Loucy (cell line): ENCODE measurements around the gene ARHGDIB.

ENCODE experiments used
- EZH2phosphoT487 ChIP-seq: fragments of 200-600 bp; IDR thresholded peaks from 2 replicates; pipeline ENCODE4 v1.6.1; 2018; ENCODE audit warnings: antibody characterized with exemption, mild to moderate bottlenecking, moderate library complexity, borderline replicate concordance
- TF ChIP-seq, protein P1 (sequence below): fragments of 200-600 bp; sonication (generic); conservative IDR thresholded peaks from 2 replicates; pipeline ENCODE4 v1.5.1; 2014; ENCODE audit warnings: mild to moderate bottlenecking, antibody characterized with exemption, low read length

DNA sequence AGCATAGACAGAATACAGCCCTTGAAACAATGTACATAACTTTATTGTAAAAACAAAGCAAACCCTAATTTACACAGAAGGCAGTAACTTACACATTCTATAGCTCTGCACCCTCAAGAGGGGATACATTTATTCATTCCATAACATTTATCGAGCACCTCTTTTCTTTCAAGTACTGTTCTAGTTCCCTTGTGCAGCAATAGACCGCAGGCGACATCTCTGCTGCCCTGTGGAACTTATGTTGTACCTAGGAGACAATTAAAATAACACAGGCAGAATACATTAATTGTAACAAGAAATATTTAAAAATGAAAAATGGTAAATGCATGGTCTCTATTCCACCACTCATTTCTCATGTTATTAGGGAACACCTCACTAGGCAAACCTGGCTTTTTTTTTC is 1.4 kb upstream of the ARHGDIB start:
- TF ChIP-seq, protein P1, sequence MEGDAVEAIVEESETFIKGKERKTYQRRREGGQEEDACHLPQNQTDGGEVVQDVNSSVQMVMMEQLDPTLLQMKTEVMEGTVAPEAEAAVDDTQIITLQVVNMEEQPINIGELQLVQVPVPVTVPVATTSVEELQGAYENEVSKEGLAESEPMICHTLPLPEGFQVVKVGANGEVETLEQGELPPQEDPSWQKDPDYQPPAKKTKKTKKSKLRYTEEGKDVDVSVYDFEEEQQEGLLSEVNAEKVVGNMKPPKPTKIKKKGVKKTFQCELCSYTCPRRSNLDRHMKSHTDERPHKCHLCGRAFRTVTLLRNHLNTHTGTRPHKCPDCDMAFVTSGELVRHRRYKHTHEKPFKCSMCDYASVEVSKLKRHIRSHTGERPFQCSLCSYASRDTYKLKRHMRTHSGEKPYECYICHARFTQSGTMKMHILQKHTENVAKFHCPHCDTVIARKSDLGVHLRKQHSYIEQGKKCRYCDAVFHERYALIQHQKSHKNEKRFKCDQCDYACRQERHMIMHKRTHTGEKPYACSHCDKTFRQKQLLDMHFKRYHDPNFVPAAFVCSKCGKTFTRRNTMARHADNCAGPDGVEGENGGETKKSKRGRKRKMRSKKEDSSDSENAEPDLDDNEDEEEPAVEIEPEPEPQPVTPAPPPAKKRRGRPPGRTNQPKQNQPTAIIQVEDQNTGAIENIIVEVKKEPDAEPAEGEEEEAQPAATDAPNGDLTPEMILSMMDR, result no peak
- TF ChIP-seq EZH2phosphoT487, result no peak
